MV-4-11 (cell line): ENCODE results near the gene ANXA10.
"Not testable (repeated sequence)": the region's sequence is repeated elsewhere in the genome, so short reads cannot be mapped to it uniquely, and the experiment has no call there.

ENCODE experiments used
- DNase-seq: peaks from one replicate; lab custom pipeline; 2025; lab: John Stamatoyannopoulos, UW

ANXA10 gene

DNA sequence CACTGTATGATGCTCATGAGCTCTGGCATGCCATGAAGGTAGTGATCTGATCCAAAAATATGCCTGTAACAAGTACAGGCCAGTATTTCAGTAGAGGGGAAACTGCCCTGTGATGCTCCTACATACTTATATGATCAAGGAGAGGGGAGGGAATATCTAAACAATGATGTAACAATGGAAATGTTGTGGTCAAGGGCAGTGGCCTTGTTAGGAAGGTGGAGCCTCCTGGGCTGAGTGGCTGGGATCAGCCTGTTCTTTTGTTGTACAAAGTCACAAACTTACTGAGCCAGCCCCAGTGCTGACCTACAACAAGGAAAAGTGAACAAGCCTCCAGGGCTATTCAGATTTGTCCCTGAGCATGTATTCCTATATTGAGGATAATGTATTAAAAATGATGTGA is 70.3 kb downstream of the ANXA10 start:
- DNase-seq = no peak

DNA sequence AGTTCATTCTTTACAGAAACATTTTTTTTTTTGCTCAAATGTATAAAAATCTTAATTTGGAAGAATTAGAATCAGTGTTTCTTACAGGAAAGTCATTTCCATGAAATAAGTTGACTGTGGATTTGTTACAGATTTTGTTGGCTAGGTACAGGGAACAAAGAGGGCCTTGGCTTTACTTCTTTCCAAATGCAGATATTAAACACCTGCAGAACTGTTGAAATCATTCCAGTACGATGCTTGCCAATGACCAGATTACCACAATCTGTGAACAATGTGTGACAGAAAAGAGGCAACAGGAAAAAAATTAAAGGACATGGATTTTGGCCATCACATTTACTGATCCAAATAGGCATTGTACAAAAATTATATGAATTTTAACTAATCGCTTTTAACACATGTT is 70.8 kb downstream of the ANXA10 start:
- no peak for DNase-seq

DNA sequence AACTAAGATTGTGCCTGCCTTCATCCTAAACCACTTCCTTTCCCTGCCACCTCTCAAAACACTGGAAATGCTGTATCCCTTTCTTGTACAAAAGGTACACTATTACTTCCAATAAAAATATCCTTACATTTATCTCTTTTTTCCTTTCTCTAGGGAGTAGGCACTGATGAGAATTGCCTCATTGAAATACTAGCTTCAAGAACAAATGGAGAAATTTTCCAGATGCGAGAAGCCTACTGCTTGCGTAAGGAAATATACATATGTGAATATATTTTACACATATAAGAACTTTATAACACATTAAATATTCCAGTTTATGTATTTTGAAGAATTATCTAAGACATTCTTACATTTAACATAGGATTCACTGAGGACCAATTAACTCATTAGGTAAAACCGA is 71.7 kb downstream of the ANXA10 start:
- DNase-seq = no peak

GRCh38 chr4:168164915-168165548 is 72.7 kb downstream of the ANXA10 start:
- DNase-seq = no peak

DNA sequence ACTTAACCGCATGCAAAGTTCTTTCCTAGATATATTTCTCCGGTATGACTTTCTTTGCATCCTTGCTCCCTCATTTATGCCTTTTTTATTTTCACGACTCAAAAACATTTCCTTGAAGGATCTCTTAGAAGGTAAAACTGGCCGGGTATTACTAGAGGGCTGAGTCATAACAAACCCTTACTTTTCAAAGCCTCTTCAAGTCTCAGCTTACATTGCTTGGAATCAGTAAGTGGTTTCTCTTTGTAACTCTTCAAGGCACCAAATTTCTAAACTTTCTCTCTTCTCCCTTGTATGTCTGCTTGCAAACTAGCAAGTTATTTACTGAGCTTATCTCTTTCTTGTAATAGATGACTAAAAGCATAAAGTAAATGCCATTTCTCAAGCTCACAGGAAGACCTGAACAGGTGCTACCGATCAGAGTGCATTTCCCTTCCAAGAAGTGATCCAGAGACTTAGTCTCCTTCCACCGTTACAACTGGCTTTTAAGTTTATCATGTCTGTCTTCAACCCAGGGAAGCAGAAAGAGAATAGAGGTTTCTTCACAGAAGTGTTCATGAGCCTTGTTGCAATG is 75.5 kb downstream of the ANXA10 start:
- no peak for DNase-seq

GRCh38 chr4:168174308-168174707 is 82.0 kb downstream of the ANXA10 start:
- no peak for DNase-seq

- no peak for DNase-seq
Observed at GRCh38 chr4:168177546-168178149, 85.3 kb downstream of the ANXA10 start.

DNA sequence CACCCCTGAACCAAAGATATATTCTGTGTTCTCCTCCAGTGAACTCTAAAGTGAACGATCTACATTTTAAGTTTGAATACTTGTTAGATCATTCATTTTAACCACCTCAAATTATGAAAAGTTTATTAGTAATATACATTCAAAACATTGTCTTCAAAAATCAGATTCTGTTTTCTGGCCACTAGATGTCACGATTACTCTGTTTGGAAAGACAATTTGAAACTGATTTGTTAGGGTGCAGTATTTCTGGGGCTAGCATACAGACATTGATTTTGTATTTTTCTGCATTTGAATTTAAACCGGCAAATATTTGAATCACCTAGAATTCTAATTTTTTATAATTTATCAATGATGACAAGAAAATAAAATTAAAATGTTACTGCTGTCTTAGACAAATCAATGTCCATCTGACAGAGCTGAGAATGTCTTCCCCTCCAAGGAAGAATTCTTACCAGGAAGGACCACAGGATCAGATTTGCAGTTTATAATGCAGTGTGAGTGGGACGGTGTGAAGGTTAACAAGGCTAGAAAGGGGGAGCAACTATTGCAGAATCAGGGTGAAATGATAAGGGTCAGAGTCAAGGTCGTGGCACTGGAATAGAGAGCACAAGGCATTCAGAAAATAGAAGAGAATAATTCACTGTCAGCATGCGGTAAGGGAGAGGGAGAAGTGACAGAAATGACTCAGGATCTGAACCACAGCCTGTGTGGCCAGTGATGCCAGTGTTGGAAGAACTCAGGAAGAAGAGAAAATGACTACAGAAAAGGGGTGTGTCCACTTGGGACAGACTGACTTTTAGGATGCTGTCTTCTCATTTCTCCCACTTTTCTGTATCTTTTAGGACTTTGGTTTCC is 91.6 kb downstream of the ANXA10 start:
- DNase-seq = peak; percentile 18

- DNase-seq = no peak
Observed at GRCh38 chr4:168188754-168189153, 96.4 kb downstream of the ANXA10 start.

DNA sequence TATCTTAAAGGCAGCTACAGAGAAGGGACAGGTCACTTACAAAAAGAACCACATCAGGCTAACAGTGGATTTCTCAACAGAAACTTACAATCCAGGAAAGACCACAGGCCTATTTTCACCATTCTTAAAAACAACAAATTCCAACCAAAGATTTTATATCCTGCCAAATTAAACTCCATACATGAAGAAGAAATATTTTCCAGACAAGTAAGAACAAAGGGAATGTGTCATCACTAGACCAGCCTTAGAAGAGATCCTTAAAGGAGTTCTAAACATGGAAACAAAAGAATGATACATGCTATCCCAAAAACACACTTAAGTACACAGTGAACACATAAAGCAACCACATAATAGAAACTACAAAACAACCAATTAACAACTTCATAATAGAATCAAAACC is 105.6 kb downstream of the ANXA10 start:
- no peak for DNase-seq

DNA sequence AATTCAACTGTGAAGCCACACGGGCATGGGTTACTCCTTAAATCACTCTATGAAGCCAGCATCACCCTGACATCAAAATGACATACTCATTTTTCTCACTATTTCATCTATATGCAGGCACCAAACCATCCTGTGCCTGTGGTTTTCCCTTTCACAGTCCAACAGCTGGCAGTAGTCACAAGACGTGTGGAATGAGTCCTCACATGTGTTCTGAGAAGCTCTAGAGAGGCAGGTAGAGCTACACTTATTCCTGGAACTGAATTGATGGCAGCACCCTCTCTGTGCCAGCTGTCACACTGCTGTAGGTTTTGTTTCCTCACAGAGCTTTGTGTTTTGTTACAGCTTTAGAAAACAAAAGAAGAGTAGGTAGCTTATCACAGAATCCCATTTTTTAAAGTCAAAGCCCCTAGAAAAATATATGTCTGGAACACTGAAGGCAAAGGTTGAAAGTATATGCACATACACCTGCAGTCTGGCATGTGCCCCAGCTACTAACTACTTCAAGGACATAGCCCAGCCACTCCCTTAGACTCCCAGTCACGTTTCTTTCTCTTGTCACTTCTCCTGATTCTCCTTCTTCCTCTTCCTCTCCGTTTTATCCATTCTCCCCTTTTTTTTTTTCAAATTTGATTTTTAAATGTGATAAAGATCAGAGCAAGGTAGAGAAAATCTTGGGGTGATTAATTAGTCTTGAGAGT is 107.1 kb downstream of the ANXA10 start:
- DNase-seq = no peak

DNA sequence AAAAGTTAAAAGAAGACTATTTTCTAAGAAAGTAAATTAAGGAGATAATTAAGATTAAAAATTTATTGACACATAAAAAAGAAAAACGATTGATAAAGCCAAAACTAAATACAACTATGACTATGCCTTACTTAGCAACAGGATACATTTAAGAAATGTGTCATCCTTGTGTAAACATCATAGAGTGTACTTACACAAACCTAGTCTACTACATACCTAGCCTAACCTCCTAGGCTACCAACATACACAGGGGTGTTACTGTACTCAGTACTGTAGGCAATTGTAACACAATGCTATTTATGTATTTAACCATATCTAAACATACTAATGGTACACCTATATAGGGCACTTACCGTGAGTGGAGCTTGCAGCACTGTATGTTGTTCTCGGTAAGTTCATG is 108.3 kb downstream of the ANXA10 start:
- DNase-seq = no peak

DNA sequence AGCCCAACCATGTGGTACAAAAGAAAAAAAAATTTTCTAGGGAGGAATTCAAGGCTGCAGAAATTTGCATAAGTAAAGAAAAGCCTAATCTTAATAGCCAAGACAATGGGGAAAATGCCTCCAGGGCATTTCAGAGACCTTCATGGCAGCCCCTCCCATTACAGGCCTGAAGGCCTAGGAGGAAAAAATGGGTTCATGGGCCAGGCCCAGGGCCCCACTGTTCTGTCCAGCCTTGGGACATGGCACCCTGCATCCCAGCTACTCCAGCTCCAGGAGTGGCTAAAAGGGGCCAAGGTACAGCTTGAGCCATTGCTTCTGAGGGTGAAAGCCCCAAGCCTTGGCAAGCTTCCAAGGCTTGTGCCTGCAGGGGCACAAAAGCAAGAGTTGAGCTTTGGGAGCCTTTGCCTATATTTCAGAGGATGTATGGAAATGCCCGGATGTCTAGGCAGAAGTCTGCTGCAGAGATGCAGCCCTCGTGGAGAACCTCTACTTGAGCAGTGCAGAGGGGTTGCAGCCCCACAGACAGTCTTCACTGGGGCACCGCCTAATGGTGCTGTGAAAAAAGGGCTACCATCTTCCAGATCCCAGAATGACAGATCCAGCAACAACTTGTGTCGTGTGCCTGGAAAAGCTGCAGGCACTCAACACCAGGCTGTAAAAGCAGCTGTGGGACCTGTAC is 111.0 kb downstream of the ANXA10 start:
- no peak for DNase-seq

DNA sequence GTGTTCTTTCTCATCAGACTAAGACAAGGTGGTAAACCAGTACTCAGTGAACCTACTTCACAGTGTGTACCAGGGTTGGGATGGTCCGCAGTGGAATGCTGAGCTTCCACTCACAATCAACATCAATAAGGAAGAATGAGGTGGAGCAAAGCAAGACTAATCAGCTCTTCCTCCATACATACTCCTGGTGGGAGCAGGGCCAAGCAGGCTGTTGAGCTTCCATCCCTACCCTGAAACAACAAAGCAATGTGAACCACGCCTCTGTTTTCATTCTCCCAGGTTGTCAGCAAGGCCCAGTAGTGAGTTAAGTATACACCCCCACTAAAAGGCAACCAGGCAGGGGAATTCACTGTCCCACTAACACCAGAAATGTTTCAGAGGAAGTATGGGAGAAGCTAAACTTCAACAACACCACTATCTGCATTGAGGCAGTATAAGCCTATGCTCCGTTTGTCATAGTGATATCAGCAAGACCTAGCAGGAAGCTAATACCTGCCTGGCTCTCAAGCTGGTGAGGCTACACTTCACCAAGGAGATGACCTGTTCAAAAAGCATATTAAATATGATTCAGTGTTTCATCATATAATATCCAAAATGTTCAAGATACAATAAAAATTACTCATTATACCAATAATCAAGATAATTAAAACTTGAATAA is 116.7 kb downstream of the ANXA10 start:
- no peak for DNase-seq

- DNase-seq = peak; percentile 8
Observed at GRCh38 chr4:168212656-168213055, 120.3 kb downstream of the ANXA10 start.

GRCh38 chr4:168213511-168213910 is 121.2 kb downstream of the ANXA10 start:
- DNase-seq = not testable (repeated sequence)

DNA sequence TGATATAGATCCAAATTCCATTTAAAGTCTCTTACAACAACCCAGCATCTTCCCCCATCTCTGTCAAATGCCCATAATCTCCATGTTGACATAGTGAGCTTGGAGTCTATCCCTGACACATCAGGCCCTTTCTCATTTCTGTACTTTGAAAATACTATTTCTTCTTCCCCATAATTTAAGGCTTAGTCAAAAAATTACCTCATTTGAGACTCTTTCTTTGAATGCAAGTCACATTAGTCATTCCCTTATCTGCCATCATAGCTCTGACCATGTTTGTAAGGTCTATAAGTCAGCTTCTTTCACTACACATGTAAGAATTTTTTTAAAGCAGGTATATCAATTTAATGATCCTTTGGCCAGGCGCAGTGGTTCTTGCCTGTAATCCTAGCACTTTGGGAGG is 126.3 kb downstream of the ANXA10 start:
- no peak for DNase-seq

DNA sequence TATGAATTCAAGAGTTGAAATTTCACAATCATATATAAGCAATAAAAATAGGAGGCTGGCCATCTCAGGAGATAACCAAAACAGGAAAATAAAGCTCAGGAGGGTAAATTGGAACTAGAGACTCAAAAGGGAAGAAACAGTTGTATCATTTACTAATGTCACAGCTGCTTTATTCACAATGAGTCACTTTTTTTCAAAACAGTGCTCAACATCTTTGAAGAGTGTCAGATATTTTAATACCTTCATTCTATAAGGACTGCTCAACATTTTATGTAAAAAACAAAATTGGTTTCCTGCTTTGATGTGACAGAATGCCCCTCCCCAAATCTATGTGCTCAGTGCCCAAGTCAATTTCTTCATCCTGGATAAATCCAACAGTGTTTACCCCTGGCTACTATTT is 128.6 kb downstream of the ANXA10 start:
- DNase-seq = no peak

GRCh38 chr4:168221301-168221700 is 129.0 kb downstream of the ANXA10 start:
- no peak for DNase-seq
